ENCODE results near the gene FEN1. TPM values are rescaled to one million over a fixed set of nuclear protein-coding genes. Genes with fewer than 3 reads are reported as not detected.

The FEN1 gene
- total RNA-seq, 1 donor: 43.3 TPM

DNA sequence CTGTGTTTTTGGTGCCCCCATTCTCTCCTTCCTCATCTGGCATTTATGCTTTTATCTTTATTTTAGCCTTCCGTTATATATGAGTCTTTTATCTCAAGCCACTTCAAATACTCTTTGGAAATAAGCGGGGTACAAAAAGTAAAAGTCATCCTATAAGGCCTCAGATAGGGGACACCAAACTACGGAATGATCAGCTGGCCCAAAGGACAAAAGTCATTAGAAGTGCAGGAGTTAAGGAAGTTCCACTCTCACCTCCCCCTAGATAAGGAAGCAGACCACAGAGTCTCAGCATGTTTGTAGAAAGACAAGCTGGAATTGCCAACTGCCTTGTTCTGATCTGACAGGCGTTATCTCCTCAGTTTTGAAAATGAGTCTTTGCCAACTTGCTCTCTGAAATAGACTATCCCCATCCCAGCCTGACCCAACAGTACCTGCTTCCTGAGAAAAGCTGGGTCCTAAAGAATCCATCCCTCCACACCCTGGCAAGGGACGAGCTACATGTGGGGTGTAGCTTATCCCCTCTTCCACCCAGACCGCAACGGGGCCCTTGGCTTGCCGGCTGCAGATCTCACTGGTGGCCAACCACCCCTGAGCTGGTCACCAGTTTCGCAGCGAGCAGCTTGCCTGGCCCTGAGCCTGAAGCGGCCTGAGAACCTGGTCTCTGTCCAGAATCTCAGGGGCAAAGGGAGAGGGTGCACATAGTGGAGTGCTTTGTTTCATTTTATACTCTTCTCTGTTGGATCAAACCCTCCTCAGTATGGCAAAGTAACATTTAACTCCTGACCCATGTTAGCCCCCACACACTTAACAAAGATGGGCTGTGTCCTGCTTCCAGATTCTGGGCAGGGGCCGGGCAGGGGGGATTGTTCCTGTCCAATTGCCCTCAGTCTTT lies 49.2 kb downstream of the FEN1 start:
- H3K4me3 ChIP-seq (ENCODE audit: low read depth, low read length): no peak overlapping the region
- DNase-seq (ENCODE audit: low read depth): no peak
- TF ChIP-seq CTCF (IDR thresholded peaks at IDR 0.05; ENCODE audit: insufficient read depth, low read length): no peak

DNA sequence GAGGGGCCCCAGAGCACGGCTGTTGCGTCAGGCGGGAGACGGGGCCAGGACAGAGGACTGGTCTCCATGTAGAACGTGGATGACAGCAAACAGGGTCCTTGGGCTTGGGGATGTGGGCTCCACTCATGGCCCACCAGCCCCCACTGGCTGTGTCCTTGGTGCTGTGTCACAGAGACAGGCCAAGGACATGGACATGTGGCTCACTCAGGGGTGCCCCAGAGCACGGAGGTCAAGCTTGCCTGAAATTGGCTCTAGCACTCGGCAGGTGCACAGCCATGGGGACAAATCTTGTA lies 49.8 kb downstream of the FEN1 start:
- no peak for DNase-seq (ENCODE audit: low read depth)
- TF ChIP-seq CTCF (IDR thresholded peaks at IDR 0.05; ENCODE audit: insufficient read depth, low read length): no peak
- H3K4me3 ChIP-seq (ENCODE audit: low read depth, low read length): no peak overlapping the region

DNA sequence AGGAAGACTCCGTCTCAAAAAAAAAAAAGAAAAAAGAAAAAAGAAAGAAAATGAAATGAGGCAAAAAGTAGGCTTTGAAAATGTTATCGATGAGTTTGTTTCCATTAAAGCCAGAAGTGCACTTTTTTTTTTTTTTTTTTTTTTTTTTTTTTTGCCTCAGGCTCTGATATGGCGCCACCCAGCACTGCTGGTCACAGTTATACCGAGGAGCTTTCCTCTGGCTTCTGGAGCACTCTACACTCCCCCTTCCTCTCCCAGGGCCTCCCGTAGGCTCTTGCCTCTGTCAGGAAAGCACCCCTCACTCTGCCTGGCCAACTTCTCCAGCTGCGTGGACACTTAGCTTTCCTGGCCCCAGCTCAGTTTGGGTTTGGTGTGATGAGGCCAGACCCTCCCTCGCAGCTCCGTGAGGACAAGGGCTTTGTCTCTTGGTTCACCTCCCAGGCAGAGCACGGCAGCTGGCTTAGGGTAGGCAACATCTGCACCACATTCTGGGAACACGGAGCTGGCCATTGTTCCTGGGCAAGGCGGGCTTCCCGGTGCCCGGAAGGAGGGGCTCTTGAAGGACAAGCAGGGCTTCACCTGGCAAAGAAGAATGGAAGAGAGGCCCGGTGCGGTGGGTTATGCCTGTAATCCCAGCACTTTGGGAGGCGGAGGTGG lies 52.3 kb downstream of the FEN1 start:
- no peak overlapping the region for H3K4me3 ChIP-seq (ENCODE audit: low read depth, low read length)
- no peak for TF ChIP-seq CTCF (IDR thresholded peaks at IDR 0.05; ENCODE audit: insufficient read depth, low read length)
- DNase-seq (ENCODE audit: low read depth): no peak

GRCh38 chr11:61846362-61847020 lies 53.8 kb downstream of the FEN1 start:
- DNase-seq (ENCODE audit: low read depth): no peak
- H3K4me3 ChIP-seq (ENCODE audit: low read depth, low read length): no peak overlapping the region
- no peak for TF ChIP-seq CTCF (IDR thresholded peaks at IDR 0.05; ENCODE audit: insufficient read depth, low read length)

Other genes starting within 250 kb of the FEN1 start
- 7.0 and 112 TPM in 2 replicates for gene SYT7, start 211.8 kb upstream of the FEN1 start, total RNA-seq (ENCODE audit: low replicate concordance)
- gene DAGLA, start 112.5 kb upstream of the FEN1 start, total RNA-seq (ENCODE audit: low replicate concordance): 1.1 and 4.2 TPM in 2 replicates
- 0.16 and 0.18 TPM in 2 replicates for gene MYRF, start 40.3 kb upstream of the FEN1 start, total RNA-seq (ENCODE audit: low replicate concordance)
- gene TMEM258, start 312 bp upstream of the FEN1 start, total RNA-seq (ENCODE audit: low replicate concordance): 14.1 and 98.1 TPM in 2 replicates
- gene FADS1, start 24.1 kb downstream of the FEN1 start, total RNA-seq (ENCODE audit: low replicate concordance): 48.8 and 74.1 TPM in 2 replicates
- gene FADS2, start 35.4 kb downstream of the FEN1 start, total RNA-seq (ENCODE audit: low replicate concordance): 125 and 143 TPM in 2 replicates
- 22.1 and 35.9 TPM in 2 replicates for gene FADS3, start 98.6 kb downstream of the FEN1 start, total RNA-seq (ENCODE audit: low replicate concordance)
- 17.1 and 50.7 TPM in 2 replicates for gene RAB3IL1, start 124.7 kb downstream of the FEN1 start, total RNA-seq (ENCODE audit: low replicate concordance)
- gene BEST1, start 157.4 kb downstream of the FEN1 start, total RNA-seq (ENCODE audit: low replicate concordance): 3.1 and 3.4 TPM in 2 replicates
- 1,813 and 2,631 TPM in 2 replicates for gene FTH1, start 174.7 kb downstream of the FEN1 start, total RNA-seq (ENCODE audit: low replicate concordance)

Measured in fibroblast of the aortic adventitia (primary cell).